Renal pelvis (tissue), 4 donors: Measurements from ENCODE around the gene CCT5. TPM values are rescaled to one million over a fixed set of nuclear protein-coding genes. Genes with fewer than 3 reads are reported as not detected.
A peak's percentile ranks its signal among the peaks of the same experiment; 100 is the strongest.
"Not testable (repeated sequence)": the region's sequence is repeated elsewhere in the genome, so short reads cannot be mapped to it uniquely, and the experiment has no call there.

Source experiments
- DNase-seq: peaks from one replicate; pipeline ENCODE4 v3.0.0-alpha.2; 2013
- polyA plus RNA-seq, 3 donors: library from polyadenylated mRNA; unstranded; fragments of 120-200 nt; gene quantifications; one replicate each; pipeline ENCODE4 v1.2.1, GENCODE V29; 2013; ENCODE audit not compliant: insufficient read length in 3 of 3

CCT5 gene
- polyA plus RNA-seq, 3 donors, result 242 to 295 (median 281) TPM

DNA sequence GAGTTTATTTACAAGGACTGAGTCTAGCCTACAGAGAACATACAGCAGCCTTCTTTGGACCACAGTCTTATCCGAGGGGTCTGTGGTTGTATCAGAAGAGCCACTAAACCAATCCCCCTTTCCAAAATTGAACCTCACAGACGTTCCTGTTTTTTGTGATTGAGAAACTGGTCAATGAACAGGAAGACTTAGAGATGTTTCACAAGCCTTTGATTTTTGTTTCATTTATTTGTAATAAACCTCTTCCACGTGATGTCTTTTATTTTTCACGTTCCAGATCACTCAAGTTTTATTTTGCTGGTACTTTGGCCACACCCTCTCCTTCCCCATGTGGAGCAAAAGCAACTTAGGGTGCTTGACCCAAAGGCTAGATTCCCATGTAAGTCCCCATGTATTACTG, 16.1 kb downstream of the CCT5 start:
- no peak for DNase-seq

DNA sequence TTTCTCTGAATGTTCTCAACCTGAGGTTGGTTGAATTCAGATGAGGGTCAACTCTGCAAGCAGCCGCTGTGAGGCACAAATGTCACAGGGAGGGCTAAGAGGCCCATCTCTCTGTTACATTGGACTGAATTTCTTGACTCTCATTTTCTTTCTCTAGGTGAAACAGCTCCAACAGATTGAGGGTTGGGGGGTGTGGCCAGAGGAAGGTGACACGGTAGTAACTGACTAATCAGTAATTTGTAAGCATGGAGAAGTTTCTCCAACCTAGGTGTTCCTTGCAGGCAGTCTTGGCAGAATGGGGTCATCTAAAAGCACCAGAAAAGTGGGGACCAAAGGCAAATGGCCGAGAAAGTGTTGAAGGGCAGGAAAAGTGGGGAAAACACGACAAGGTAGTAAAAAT, 16.8 kb downstream of the CCT5 start:
- DNase-seq, result no peak

DNA sequence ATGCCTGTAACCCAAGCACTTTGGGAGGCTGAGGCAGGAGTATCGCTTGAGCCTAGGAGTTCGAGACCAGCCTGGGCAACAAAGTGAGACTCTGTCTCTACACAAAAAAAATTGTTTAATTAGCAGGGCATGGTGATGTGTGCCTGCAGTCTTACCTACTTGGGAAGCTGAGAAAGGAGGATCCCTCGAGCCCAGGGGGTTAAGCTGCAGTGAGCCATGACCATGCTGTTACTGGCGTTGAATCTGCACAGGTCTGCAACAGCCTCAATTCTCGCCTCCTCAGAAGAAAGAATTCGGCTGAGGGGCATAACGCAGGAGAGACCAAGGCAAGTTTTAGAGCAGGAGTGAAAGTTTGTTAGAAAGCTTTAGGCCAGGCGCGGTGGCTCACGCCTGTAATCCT, 18.0 kb downstream of the CCT5 start:
- DNase-seq, result no peak

GRCh38 chr5:10272053-10272874, 22.2 kb downstream of the CCT5 start:
- DNase-seq, result no peak

DNA sequence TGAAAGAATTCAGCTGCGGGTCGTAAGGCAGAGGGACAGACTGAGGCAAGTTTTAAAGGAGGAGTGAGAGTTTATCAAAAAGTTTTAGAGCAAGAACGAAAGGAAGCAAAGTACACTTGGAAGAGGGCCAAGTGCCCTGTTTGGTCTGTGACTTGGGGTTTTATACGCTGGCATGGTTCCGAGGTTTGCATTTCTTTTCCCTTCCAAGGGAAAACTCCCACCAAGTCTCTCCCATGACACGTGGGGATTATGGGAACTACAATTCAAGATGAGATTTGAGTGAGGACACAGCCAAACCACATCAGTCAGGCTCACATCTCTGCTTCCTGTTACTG, 22.8 kb downstream of the CCT5 start:
- DNase-seq, result not testable (repeated sequence)

GRCh38 chr5:10275460-10275859, 25.4 kb downstream of the CCT5 start:
- DNase-seq, result no peak

DNA sequence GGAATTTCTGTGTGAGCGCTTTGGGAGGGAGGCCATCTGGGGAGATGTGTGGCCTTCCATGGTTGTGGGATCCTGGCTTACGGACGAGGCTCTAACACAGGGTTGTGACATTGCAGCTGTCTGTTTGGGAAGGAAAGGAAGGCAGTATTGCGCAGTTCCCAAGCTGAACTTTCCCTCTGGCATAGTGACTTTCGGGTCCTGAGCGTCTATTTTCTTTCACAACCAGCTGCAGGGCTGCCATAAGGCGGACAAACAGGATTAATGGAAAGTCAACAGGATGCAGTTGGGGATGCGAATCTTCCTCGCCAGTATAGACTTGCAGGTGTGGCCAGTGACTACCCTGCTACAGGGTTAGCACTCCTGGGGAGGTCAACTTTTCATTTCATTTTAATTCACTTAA, 25.9 kb downstream of the CCT5 start:
- DNase-seq, result no peak

DNA sequence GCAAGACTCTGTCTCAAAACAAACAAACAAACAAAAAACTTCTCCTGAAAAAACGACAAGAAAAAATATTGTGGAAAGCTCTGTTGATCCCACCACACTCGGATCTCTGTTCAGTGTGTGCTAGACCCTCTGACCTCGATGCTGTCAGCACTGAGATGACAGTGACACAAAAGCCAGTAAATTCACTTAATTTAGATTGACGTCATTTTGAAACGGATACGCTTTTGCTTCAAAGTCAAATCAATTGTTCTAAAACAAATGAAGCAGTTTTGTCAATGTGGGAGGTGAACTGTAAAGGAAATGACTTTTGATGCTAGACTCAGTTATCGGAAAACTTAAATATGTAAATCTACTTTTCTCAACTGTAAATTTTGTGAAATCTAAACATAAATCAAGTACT, 26.6 kb downstream of the CCT5 start:
- no peak for DNase-seq

- DNase-seq, result no peak
Measured at GRCh38 chr5:10277773-10278630, 27.9 kb downstream of the CCT5 start.

- DNase-seq, result no peak
Measured at GRCh38 chr5:10278658-10279279, 28.7 kb downstream of the CCT5 start.

DNA sequence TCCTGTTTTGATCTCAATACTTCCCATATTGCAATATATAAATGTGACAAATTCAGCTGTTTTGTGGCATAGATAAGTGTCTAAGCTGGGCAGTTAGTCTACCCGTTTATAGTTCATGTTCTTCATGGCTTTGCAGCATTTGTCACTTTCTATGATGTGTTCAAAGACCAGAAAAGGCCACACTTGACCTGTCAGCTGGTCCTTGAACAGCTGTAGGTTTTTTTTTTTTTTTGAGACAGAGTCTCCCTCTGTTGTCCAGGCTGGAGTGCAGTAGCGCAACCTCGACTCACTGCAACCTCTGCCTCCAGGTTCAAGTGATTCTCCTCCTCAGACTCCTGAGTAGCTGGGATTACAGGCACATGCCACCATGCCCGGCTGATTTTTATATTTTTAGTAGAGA, 29.2 kb downstream of the CCT5 start:
- DNase-seq, result no peak

DNA sequence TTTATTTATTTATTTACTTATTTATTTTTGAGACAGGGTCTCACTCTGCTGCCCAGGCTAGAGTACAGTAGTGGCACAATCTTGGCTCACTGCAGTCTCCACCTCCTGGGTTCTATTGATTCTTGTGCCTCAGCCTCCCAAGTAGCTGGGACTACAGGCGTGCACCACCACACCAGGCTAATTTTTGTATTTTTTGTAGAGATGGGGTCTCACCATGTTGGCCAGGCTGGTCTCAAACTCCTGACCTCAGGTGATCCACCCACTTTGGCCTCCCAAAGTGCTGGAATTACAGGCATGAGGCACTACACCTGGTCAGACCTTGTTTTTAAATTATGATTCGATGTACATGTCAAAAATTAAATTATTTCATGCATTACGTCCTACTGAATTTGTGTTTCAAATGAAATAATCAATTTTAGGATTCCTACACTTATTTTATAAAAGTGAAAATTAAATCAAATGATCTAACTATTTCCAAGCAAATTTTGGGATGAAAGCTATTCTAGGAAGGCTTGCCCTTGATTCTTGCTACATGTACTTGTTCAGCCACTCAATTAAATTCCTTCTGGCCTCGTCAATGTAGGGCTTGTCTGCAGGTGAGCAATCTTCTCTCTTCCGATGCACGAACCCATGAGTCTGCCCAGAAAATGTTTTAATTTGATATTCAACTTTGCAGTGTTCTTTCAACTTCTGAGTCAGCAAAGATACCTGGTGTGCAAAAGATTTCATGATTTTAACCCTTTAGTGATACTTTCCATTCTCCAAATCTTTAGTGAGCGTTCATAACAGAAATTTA, 30.0 kb downstream of the CCT5 start:
- DNase-seq, result no peak

GRCh38 chr5:10283927-10284635, 34.0 kb downstream of the CCT5 start:
- peak; percentile 82 for DNase-seq

- DNase-seq, result not testable (repeated sequence)
Measured at GRCh38 chr5:10285362-10285761, 35.3 kb downstream of the CCT5 start.

DNA sequence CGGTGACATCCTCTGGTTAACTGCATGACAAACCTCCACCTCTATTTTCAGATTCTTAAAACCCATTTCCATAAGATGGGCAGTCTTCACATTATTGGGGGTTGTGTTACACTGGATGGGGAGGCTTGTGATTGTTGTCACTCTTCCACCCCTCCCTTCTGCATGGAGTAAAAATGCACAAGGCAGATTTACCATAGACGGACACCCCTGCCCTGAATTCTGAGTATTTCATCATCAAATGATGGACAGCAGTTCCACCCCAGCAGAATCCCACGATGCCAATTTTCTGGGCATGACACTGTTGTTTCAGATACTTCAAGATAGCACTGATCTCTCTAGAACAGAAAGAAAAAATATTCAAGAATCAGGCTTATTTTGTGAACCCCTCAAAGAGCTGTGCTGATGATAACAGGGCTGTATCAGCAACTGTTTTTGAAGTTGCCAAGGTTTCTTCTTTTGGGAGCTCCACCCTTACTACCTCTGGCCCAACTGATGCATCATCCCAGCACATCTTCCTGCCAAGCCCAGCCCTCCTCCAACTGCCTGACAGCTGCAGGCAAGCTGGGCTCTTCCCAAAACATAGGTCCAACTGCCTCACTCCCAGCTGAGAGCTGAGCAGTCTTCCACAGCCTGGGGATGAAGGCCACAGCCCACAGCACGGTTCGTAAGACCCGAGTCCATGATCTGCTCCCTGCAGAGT, 36.2 kb downstream of the CCT5 start:
- no peak for DNase-seq

GRCh38 chr5:10286862-10287227, 36.8 kb downstream of the CCT5 start:
- DNase-seq, result no peak

DNA sequence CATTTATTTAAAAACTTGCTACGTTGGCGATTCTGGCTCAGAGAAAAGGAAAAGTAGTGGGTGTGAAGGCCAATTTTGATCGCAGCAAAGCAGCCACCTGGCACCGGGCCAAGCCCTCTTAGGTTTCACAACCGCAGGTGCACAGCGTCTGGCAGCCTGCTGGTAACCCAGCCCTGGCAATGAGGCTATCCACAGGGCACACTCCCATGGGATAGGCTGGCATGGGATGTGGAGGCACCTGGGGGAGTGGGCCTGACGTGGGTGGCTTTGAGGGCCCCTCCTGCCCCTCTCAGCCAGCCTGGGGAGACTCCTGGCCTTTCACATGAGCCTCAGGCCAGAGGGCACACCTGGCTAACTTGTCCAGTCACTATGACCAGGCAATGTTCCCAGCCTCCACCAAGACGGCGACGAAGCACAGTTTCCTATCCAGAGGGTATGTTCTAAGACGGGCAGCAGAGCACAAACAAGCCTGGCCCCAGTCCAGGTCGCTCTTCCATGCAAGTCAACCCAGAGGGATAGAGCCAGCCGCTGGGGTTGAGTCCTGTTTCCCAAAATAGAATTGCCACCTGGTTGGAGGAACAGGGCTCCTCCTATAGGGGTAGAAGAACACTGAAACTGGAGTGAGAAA, 38.6 kb downstream of the CCT5 start:
- peak; percentile 74 for DNase-seq

DNA sequence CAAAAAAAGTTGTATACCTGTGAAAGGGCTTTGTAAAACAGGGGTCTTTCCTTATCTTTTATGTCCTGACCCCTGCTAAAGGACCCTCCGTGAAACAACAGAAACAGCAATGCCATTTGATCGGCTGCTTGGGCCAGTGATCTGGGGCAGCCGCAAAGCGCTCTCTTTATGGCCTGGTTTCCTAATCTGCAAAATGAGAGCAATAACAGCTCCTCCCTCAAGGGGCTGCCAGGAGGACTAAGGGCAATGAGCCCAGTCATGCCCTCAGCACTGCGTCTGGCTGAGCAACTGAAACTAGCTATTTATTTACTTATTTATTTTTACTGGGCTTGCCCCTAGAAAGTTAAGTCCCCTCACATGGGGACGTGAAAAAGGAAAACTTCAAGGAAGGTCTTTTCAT, 39.3 kb downstream of the CCT5 start:
- no peak for DNase-seq

- DNase-seq, result no peak
Measured at GRCh38 chr5:10289991-10290390, 39.9 kb downstream of the CCT5 start.

- no peak for DNase-seq
Measured at GRCh38 chr5:10290438-10290837, 40.4 kb downstream of the CCT5 start.
